ENCODE data around the gene MIPOL1.

MIPOL1 gene

DNA sequence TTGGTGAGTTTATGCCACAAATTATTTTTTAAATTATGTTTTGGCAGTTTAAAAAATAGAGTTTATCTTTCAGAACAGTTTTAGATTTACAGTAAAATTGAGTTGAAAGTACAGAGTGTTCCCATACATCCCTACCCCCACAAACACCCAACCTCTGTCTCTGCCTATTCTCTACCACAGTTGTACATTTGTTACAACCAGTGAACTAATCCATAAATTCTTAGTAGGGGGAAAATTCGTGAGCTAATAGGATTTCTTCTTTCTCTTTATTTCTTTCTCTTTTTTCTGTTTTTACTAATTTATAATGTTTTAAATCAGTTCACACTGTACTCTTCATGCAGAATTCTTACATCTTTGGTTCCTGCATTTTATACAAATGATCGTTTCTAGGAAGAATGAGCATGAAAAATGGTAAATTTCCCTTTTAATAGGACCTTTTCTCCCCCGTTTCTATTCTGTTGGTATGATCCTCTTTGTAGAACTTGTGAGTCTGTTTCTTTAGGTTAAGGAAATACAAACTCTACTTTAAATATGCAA lies 56.7 kb downstream of the MIPOL1 start:
- H3K9me2 ChIP-seq (replicated peaks; ENCODE audit: insufficient read depth, low read length), result no peaks in the 10 kb centered on the region
- TF ChIP-seq, protein P1, sequence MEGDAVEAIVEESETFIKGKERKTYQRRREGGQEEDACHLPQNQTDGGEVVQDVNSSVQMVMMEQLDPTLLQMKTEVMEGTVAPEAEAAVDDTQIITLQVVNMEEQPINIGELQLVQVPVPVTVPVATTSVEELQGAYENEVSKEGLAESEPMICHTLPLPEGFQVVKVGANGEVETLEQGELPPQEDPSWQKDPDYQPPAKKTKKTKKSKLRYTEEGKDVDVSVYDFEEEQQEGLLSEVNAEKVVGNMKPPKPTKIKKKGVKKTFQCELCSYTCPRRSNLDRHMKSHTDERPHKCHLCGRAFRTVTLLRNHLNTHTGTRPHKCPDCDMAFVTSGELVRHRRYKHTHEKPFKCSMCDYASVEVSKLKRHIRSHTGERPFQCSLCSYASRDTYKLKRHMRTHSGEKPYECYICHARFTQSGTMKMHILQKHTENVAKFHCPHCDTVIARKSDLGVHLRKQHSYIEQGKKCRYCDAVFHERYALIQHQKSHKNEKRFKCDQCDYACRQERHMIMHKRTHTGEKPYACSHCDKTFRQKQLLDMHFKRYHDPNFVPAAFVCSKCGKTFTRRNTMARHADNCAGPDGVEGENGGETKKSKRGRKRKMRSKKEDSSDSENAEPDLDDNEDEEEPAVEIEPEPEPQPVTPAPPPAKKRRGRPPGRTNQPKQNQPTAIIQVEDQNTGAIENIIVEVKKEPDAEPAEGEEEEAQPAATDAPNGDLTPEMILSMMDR (IDR thresholded peaks at IDR 0.05; ENCODE audit: insufficient read depth, low read length, poor library complexity, severe bottlenecking), result no peak
- no peak for TF ChIP-seq EZH2phosphoT487 (conservative IDR thresholded peaks at IDR 0.05; ENCODE audit: low read length)
- H3K9ac ChIP-seq (ENCODE audit: low read length), result no peak overlapping the region
- no peaks in the 10 kb centered on the region for H3K36me3 ChIP-seq (ENCODE audit: low read length)
- no peaks in the 10 kb centered on the region for H4K20me1 ChIP-seq (ENCODE audit: low read depth, low read length)
- H3K79me2 ChIP-seq (ENCODE audit: insufficient read depth, low read length), result no peaks in the 10 kb centered on the region
- H2AFZ ChIP-seq (ENCODE audit: low read depth, low read length, severe bottlenecking), result no peak overlapping the region
- H3K27me3 ChIP-seq (ENCODE audit: low read length), result no peaks in the 10 kb centered on the region
- H3F3A ChIP-seq (ENCODE audit: insufficient read depth), result no peaks in the 10 kb centered on the region
- no peak overlapping the region for H3K27ac ChIP-seq (ENCODE audit: low read depth, low read length)
- H3K9me3 ChIP-seq (ENCODE audit: insufficient read depth, low read length), result no peaks in the 10 kb centered on the region
- H3K4me2 ChIP-seq (ENCODE audit: low read depth, low read length, poor library complexity, severe bottlenecking), result no peak overlapping the region
- H3K4me3 ChIP-seq (ENCODE audit: insufficient read depth, low read length, poor library complexity, severe bottlenecking), result no peak overlapping the region

DNA sequence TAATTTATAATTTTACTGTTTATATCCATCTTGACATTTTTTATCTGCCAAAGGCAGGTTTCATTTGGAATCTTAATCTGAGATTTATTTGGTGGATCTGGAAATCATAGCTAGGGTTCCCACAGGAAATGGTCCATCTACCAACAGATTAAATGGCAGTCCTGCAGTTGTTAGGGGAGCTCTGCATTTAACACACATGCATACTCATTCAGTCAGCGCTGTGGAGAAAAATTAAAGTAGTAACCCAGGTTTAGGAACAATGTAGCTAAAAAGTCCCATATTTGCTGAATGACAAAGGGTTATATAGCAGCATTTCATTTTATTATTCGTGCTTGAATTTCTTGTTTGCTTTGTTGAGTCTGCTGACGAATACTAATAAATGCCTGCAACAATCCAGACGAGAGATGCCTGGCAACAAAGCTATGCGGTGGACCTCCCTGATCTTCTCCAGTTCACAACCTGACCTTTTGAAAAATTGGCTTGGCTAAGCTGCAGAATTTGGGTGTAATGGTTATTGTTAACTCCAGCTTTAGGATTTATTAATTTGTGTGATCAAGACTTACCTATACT lies 59.8 kb downstream of the MIPOL1 start:
- TF ChIP-seq EZH2phosphoT487 (conservative IDR thresholded peaks at IDR 0.05; ENCODE audit: low read length), result no peak
- TF ChIP-seq, protein P1 (IDR thresholded peaks at IDR 0.05; ENCODE audit: insufficient read depth, low read length, poor library complexity, severe bottlenecking), result no peak
- Histone ChIP-seq H3K9me3 (ENCODE audit: insufficient read depth, low read length) (no peaks in the 10 kb centered on the region), H4K20me1 (ENCODE audit: low read depth, low read length) (no peaks in the 10 kb centered on the region), H3K27me3 (ENCODE audit: low read length) (no peaks in the 10 kb centered on the region), H3F3A (ENCODE audit: insufficient read depth) (no peaks in the 10 kb centered on the region), H3K9me2 (replicated peaks; ENCODE audit: insufficient read depth, low read length) (no peaks in the 10 kb centered on the region), H3K79me2 (ENCODE audit: insufficient read depth, low read length) (no peaks in the 10 kb centered on the region), H3K36me3 (ENCODE audit: low read length) (no peaks in the 10 kb centered on the region), H2AFZ (ENCODE audit: low read depth, low read length, severe bottlenecking) (no peak overlapping the region), H3K4me3 (ENCODE audit: insufficient read depth, low read length, poor library complexity, severe bottlenecking) (no peak overlapping the region), H3K27ac (ENCODE audit: low read depth, low read length) (no peak overlapping the region), H3K9ac (ENCODE audit: low read length) (no peak overlapping the region), H3K4me2 (ENCODE audit: low read depth, low read length, poor library complexity, severe bottlenecking) (no peak overlapping the region)

DNA sequence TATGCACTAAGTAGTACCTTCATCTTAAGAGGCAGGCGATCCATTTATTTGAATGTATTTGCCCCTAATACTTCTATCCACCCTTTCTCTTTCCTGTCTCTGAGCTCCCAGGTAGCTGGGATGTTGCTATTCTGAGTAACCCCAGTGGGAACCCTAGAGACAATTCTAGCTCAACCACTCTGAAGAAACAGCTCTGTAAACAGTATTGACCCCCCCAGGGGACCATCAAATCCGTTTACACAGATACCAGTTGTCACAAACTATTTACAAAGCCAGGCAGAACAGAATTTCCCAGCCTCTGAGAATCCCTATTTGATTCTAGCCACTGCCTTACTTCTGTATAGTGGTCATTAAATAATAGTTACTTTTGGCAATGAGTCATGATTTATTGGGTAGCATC lies 64.9 kb downstream of the MIPOL1 start:
- Histone ChIP-seq H4K20me1 (ENCODE audit: low read depth, low read length) (no peaks in the 10 kb centered on the region), H3K4me2 (ENCODE audit: low read depth, low read length, poor library complexity, severe bottlenecking) (no peak overlapping the region), H3K36me3 (ENCODE audit: low read length) (no peaks in the 10 kb centered on the region), H2AFZ (ENCODE audit: low read depth, low read length, severe bottlenecking) (no peak overlapping the region), H3K4me3 (ENCODE audit: insufficient read depth, low read length, poor library complexity, severe bottlenecking) (no peak overlapping the region), H3K79me2 (ENCODE audit: insufficient read depth, low read length) (no peaks in the 10 kb centered on the region), H3F3A (ENCODE audit: insufficient read depth) (no peaks in the 10 kb centered on the region), H3K27ac (ENCODE audit: low read depth, low read length) (no peak overlapping the region), H3K27me3 (ENCODE audit: low read length) (no peaks in the 10 kb centered on the region), H3K9me3 (ENCODE audit: insufficient read depth, low read length) (no peaks in the 10 kb centered on the region), H3K9me2 (replicated peaks; ENCODE audit: insufficient read depth, low read length) (no peaks in the 10 kb centered on the region), H3K9ac (ENCODE audit: low read length) (no peak overlapping the region)
- TF ChIP-seq, protein P1 (IDR thresholded peaks at IDR 0.05; ENCODE audit: insufficient read depth, low read length, poor library complexity, severe bottlenecking), result no peak
- no peak for TF ChIP-seq EZH2phosphoT487 (conservative IDR thresholded peaks at IDR 0.05; ENCODE audit: low read length)

Data from SU-DHL-6 (cell line).